SK-N-SH treated with all-trans-retinoic acid at 6 μM for 48 hours (cell line): ENCODE results near the gene ANKRD55.

Experiments
- TOX ChIP-seq: fragments of 250-450 bp; sonication (Bioruptor Pico); IDR thresholded peaks from 2 replicates; pipeline ENCODE4 v1.8.0; 2021; ENCODE audit warnings: mild to moderate bottlenecking, moderate library complexity, borderline replicate concordance
- ZFP3 ChIP-seq: fragments of 250-450 bp; sonication (Bioruptor Pico); IDR thresholded peaks from 2 replicates; pipeline ENCODE4 v1.5.0; 2020; ENCODE audit warnings: mild to moderate bottlenecking, moderate library complexity
- ZFP30 ChIP-seq: fragments of 450-650 bp; formaldehyde crosslinking; IDR thresholded peaks from 2 replicates; pipeline ENCODE4 v1.5.0; 2022; ENCODE audit warnings: mild to moderate bottlenecking, moderate library complexity
- ZNF8 ChIP-seq: fragments of 450-650 bp; formaldehyde crosslinking; IDR thresholded peaks from 2 replicates; pipeline ENCODE4 v1.5.0; 2020; ENCODE audit warnings: mild to moderate bottlenecking, moderate library complexity
- TF ChIP-seq, protein P1 (sequence below): fragments of 250-450 bp; sonication (Bioruptor Pico); IDR thresholded peaks from 2 replicates; pipeline ENCODE4 v1.5.1; 2020; ENCODE audit warnings: low read depth, mild to moderate bottlenecking, moderate library complexity

DNA sequence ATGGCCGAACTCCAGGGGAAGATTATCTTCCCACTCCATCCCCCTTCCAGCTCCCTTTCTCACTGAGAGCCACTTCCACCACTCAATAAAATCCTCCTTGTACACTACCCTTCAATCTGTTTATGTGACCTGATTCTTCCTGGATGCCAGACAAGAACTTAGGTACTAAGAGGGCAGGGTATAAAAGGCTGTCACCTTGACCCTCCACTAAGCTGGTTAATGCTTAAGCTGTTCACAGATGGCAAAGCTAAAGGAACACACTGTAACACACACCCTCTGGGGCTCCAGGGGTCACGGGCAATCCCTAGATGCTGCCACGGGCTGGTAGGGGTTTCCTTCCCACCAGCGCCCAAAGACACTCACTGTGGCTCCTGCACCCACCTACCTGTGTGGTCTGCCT, 179.8 kb downstream of the ANKRD55 start:
- TF ChIP-seq ZFP3 (CRISPR knock-in tag), result no peak
- TF ChIP-seq TOX, result no peak
- TF ChIP-seq ZNF8, result no peak
- TF ChIP-seq, protein P1, sequence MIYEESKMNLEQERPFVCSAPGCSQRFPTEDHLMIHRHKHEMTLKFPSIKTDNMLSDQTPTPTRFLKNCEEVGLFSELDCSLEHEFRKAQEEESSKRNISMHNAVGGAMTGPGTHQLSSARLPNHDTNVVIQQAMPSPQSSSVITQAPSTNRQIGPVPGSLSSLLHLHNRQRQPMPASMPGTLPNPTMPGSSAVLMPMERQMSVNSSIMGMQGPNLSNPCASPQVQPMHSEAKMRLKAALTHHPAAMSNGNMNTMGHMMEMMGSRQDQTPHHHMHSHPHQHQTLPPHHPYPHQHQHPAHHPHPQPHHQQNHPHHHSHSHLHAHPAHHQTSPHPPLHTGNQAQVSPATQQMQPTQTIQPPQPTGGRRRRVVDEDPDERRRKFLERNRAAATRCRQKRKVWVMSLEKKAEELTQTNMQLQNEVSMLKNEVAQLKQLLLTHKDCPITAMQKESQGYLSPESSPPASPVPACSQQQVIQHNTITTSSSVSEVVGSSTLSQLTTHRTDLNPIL, result no peak
- TF ChIP-seq ZFP30 (CRISPR knock-in tag), result no peak
